ENCODE measurements around the gene DPEP3.

DPEP3 gene

DNA sequence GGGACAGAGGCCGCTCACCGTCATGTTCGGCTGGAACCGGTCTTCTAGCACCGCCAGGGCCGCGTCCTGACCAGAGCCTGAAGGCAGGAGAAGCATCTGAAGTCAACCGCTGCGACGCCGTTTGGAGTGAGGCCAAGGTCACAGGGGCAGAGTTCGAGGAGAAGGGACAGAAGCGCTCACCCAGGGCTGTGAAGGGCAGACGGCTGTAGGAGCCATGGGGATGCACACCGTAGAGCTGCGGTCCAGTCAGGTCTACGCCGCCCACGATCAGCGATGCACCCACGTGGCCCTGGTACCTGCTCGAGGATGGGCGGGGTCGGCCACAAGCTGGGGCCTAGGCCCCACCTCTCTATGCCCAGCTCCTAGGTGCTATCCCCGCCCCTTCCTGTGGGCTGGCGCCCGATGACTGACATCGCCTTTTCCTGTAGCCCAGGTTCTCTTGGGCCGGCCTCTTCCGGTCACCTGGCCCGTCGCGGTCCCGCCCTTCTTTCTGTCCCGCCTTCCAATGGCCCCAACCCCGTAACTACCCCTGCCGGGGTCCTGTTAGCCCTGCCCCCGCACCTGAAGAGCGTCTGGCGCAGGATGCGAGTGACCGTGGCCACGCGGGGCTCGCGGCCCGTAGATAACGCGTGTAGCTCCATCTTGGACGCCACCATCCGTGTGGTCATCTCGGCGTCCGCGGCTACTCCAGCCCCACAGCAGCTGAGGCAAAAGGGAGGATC lies 44.7 kb downstream of the DPEP3 start:
- peak overlapping the region; percentile 75 for H3K27ac ChIP-seq
- DNase-seq (ENCODE audit: low read depth, low spot score), result peak; percentile 93

DNA sequence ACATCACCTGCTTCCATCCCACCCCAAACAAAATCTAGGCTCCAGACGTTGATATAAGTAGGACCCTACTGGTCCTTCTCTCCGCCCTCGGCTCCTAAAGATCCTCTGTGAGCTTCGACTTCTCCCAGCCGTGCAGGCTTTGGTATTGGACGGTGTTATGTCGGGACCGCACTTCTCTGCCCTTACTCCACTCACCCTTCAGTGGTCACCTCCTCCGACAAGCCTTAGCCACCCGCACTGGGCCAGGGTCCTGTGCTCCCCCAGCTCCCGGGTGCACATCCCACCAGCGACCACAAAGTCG lies 45.2 kb downstream of the DPEP3 start:
- DNase-seq (ENCODE audit: low read depth, low spot score), result no peak
- no peak overlapping the region for H3K27ac ChIP-seq

DNA sequence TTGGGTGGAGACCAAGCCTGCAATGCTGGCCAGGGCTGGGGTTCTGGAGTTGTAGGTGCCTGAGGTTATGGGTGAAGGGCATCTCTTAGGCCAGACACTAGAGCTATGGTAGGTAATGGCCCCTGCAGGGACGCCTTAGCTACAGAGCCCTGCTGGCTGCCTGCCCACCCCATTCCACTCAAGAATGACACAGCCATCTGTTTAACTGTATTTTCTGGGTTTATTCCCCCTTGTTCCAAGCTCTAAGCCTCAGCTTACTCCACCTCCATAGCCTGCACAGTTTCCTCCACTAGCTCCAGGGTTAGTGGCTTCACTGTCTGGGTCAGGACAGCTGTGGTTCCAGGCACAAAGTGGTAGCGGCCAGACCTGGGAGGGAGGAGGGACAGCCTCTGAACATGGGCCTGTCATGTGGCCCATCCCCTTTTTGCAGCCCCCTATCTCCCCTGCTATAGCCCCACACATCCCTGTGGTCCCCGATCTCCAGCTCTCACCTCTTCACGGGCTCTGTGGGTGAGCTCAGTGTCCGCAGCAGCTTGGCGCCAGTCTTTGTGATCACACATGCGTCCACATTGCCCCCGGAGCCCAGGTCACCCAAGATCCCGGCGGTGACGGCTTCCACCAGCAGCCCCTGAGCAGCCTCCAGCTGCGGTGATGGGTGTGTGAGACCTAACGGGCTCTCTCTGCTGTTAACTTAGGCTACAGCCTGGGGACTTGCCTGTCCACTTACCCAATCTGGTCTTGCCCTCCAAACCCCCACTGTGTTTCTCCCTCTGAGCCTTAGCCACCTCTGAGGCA lies 45.8 kb downstream of the DPEP3 start:
- DNase-seq (ENCODE audit: low read depth, low spot score), result no peak
- no peak overlapping the region for H3K27ac ChIP-seq

DNA sequence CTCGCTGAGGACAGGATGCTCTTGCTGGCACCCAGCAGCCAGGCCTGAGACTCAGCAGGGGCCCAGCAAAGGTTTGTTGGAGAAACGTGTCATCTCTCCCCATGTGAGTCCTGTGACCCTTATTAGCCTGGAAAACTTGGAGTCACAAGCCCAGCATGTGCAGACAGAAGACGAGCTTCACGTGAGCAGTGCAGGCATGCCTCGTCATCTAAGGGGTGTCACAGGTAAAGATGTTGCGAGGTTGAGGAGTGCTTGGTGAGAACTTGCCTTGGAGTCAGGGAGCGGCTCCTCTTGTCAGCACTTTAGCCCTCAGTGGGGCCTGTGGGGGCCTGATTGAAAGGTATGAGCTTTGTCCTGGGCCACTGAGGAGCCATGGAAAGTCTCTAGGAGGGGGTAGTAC lies 46.5 kb downstream of the DPEP3 start:
- H3K27ac ChIP-seq, result no peak overlapping the region
- DNase-seq (ENCODE audit: low read depth, low spot score), result no peak

DNA sequence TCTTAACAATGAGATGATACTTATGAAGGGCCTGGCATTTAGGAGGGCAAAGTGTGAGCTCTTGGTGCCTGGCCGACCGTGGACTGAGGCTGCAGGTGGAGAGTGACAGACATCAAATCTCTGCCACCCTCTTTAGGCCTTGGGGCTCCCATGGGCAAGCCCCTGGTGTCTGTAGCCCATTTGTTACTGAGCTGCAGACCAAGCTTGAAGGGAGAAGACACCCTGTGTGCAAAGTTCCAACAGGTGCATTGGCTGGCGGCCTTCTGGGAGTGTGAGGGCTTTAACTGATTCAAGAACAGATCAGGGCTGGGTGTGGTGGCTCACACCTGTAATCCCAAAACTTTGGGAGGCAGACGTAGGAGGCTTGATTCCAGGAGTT lies 47.8 kb downstream of the DPEP3 start:
- H3K27ac ChIP-seq, result no peak overlapping the region
- DNase-seq (ENCODE audit: low read depth, low spot score), result no peak

DNA sequence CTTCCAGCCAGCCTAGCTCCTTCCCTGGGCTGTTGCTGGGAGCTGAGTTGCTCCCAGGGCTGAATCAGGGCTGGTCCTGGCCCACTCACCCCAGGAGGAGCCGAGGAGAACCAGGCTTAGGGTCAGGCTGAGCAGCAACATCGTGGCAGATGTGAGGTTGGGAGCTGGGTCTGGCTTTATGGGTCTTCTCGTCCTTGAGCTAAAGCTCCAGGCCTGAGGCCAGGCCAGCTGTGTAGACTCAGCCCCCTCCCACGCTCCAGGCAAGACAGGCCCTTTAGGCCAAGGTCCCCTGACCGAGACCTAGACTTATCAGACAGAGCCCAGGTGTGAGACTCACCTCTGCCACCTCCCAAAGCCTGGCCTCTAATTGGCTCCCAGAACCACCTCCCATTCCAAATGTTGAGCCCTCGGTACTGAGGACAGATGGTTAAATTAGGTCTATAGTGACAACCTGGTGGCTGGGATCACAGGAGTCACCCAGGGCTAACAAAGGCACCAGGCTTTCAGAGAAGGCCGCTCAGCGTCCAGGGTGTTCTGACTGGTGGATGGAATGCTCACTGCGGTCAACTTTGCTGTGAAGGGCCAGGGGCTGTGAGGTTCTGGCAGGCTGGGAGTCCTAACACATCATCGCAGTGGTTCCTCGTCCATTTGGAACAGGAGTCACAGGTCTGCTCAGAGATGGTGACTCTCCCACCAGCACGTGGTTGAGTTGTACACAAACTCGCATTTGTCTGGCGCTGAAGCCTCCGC lies 48.4 kb downstream of the DPEP3 start, which contains the start of gene CTRL:
Gene CTRL (minus strand): TSS at position 151 of the 750 bp plus-strand sequence. CDS start 10 bp downstream, at position 141.
- H3K27ac ChIP-seq, result no peak within 1 kb of the TSS
- DNase-seq (ENCODE audit: low read depth, low spot score), result no peak

DNA sequence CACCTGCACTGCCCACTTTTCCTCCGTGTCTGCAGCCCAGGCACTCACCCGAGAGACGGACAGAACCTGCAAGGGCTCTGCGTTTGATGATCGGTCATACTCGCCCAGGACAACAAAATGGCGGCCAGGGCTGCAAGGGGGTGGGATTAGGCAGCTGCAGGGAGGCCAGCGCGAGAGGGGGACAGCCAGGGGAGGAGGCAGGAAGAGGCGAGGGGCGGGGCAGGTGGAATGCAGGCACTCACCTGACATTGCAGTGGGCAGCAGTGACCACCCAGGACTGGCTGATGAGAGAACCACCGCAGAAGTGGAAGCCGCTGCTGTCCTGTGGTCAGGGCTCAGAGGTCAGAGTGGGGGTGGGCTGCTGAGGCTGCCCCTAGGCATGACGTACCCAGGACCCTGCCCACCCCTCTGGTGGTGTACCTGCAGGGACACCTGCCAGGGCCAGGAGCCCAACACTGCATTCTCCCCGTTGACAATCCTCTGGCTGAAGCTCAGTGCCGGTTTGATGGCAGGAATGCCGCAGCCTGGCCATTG lies 49.6 kb downstream of the DPEP3 start:
- DNase-seq (ENCODE audit: low read depth, low spot score), result no peak

DNA sequence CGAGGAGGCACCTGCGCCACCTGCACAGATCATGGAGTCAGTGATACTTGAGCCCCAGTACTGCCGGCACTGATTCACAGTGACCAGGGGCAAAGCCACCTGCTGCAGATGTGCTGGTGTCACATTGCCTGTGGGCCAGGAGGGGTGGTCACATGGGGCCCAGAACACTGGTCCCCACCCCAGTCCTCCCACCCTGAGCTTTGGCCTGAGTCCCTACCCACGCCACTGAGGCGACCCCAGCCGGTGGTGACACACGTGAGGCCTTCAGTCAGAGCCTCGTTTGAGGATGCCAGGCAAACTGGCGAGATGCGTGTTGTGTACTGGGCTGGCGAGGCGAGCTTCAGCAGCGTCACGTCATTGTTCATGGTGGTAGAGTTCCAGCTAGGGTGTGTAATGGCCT lies 50.1 kb downstream of the DPEP3 start:
- H3K27ac ChIP-seq, result no peak overlapping the region
- no peak for DNase-seq (ENCODE audit: low read depth, low spot score)

More for the DNA sequence above, 49.6 kb downstream of the DPEP3 start:
- H3K27ac ChIP-seq, result no peak overlapping the region

DNA sequence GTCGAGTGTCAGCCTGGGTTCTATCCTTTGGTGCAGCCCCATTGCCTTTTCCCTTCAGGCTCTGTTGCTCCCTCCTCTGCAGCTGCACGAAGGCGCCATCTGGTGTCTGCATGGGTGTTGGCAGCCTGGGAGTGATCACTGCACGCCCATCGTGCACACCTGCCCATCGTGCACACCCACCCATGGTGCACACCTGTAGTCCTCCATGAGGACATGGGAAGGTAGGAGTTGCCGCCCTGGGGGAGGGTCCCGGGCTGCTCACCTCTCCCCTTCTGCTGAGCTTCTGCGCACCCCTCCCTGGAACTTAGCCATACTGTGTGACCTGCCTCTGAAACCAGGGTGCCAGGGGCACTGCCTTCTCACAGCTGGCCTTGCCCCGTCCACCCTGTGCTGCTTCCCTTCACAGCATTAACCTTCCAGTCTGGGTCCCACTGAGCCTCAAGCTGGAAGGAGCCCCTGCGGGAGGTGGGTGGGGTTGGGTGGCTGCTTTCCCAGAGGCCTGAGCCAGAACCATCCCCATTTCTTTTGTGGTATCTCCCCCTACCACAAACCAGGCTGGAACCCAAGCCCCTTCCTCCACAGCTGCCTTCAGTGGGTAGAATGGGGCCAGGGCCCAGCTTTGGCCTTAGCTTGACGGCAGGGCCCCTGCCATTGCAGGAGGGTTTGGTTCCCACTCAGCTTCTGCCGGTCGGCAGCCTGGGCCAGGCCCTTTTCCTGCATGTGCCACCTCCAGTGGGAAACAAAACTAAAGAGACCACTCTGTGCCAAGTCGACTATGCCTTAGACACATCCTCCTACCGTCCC lies 51.5 kb downstream of the DPEP3 start:
- H3K27ac ChIP-seq, result no peak overlapping the region
- no peak for DNase-seq (ENCODE audit: low read depth, low spot score)

DNA sequence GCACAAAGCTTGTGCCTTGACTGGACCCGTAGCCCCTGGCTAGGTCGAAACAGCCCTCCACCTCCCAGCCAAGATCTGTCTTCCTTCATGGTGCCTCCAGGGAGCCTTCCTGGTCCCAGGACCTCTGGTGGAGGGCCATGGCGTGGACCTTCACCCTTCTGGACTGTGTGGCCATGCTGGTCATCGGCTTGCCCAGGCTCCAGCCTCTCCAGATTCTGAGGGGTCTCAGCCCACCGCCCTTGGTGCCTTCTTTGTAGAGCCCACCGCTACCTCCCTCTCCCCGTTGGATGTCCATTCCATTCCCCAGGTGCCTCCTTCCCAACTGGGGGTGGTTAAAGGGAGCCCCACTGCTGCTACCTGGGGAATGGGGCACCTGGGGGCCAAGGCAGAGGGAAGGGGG lies 52.2 kb downstream of the DPEP3 start:
- no peak overlapping the region for H3K27ac ChIP-seq
- no peak for DNase-seq (ENCODE audit: low read depth, low spot score)

DNA sequence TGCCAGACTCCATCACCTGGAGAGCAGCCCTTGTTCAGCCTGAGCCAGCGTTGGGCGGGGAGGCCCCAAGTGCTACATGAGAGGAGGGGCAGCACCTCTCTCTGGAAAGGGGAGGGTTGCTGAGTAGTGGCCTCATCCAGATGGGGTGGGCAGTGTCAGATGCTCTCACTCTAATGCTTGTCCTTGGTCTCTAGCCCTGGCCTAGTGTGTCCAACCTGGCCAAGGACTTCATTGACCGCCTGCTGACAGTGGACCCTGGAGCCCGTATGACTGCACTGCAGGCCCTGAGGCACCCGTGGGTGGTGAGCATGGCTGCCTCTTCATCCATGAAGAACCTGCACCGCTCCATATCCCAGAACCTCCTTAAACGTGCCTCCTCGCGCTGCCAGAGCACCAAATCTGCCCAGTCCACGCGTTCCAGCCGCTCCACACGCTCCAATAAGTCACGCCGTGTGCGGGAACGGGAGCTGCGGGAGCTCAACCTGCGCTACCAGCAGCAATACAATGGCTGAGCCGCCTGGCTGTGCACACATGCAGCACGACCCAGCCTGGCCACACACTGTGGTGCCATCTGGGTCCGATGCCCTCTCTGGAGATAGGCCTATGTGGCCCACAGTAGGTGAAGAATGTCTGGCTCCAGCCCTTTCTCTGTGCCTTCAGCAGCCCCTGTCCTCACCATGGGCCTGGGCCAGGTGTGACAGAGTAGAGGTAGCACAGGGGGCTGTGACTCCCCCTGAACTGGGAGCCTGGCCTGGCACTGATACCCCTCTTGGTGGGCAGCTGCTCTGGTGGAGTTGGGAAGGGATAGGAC lies 53.0 kb downstream of the DPEP3 start:
- H3K27ac ChIP-seq, result no peak overlapping the region
- no peak for DNase-seq (ENCODE audit: low read depth, low spot score)

DNA sequence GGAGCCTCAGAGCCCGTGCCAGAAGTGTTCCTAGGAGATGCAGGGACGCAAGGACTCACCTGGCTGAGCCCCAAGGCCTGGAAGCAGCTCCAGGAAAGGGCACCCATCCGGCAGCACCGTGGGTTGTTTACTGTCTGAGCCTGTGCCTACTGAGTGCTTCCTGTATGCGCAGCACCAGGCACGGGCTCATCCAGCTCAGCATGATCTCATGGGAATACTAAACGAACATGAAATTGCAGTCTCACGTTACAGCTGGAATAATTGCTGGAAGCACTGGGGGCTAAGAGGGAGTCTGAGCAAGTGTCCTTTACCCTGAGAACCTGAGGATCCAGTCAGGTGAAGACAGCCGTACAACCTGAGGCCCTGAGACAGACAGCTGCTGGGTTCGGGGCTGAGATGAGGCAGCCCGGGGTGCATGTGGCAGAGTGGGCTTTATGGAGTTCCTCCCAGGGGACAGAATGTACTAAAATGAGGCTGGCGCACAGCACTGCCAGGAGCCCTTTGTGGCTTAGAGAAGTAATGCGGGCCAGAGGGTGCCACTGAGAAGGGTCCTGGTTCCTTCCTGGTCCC lies 54.0 kb downstream of the DPEP3 start:
- no peak for DNase-seq (ENCODE audit: low read depth, low spot score)
- peak overlapping the region; percentile 12 for H3K27ac ChIP-seq
